ENCODE data around the gene PITPNM3.

DNA sequence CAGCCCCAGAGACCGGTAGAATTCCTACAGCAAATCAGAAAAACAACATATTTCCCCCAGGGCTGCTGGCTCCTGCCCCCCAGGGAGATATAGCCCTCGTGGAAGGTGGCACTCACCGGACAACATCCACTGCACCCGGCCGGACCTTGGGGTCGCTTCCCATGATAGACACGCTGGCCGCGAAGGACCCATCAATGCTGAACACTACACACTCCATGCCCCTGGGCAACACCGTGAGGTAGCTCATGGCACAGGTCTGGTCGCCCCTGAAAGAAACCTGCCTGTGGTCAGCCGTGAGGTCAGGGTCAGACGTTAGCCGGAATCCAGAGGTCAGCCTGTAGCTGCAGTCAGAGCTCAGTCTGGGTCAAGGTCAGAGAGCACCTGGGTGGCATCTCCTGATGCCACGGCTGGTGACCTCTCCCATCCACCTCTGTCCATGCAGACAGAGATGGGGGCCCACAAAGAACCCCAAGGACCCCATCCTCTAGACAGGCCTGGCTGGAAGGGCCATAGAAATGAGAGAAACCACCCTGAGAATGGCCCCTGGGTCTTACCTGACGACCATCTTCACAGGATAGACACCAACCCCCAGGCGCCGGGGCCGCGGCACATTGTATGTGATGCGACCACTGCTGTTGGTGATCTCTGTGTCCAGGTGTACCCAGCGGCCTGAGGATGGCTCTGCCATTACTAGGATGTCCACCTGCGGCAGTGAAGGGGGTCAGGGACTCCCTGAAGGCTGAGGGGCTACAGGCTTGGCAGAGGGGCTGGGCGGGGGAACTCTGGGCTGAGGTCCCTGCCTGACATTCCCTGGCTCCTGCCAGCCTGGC lies 92.5 kb downstream of the PITPNM3 start:
- TF ChIP-seq, protein P1, sequence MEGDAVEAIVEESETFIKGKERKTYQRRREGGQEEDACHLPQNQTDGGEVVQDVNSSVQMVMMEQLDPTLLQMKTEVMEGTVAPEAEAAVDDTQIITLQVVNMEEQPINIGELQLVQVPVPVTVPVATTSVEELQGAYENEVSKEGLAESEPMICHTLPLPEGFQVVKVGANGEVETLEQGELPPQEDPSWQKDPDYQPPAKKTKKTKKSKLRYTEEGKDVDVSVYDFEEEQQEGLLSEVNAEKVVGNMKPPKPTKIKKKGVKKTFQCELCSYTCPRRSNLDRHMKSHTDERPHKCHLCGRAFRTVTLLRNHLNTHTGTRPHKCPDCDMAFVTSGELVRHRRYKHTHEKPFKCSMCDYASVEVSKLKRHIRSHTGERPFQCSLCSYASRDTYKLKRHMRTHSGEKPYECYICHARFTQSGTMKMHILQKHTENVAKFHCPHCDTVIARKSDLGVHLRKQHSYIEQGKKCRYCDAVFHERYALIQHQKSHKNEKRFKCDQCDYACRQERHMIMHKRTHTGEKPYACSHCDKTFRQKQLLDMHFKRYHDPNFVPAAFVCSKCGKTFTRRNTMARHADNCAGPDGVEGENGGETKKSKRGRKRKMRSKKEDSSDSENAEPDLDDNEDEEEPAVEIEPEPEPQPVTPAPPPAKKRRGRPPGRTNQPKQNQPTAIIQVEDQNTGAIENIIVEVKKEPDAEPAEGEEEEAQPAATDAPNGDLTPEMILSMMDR (IDR thresholded peaks at IDR 0.05 in 4 of 5, conservative IDR thresholded peaks at IDR 0.05 in 1 of 5): no peak
- TF ChIP-seq POLR2A (IDR thresholded peaks at IDR 0.05): no peak
